GM21367 (cell line): Measurements from ENCODE around the gene CASKIN2.
"Not testable (repeated sequence)": the region's sequence is repeated elsewhere in the genome, so short reads cannot be mapped to it uniquely, and the experiment has no call there.

ENCODE experiments used
- ATAC-seq: cut with Tn5 transposase; IDR thresholded peaks from one replicate; pipeline ENCODE4 v1.9.1; 2021; ENCODE audit not compliant: unreplicated experiment

CASKIN2 gene

DNA sequence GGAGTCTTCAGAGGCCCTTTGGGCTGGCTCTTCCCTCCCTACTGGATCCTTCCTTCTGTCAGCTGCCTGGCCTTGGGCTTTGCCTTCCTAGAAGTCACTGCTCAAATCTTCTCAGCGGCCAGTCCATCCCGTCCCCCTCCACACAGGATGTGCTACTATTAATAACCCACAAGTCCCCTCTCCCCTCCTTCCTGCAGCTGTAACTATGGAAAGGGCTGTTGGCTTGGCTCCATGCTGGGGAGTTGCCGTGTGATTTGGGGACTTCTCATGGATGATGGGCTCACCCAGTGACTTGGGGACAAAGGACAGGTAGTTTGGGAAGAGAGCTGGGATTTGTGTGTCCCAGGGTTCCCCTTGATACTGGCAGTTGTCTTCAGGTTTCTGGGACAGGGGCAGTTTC lies 39.5 kb downstream of the CASKIN2 start:
- ATAC-seq: no peak

DNA sequence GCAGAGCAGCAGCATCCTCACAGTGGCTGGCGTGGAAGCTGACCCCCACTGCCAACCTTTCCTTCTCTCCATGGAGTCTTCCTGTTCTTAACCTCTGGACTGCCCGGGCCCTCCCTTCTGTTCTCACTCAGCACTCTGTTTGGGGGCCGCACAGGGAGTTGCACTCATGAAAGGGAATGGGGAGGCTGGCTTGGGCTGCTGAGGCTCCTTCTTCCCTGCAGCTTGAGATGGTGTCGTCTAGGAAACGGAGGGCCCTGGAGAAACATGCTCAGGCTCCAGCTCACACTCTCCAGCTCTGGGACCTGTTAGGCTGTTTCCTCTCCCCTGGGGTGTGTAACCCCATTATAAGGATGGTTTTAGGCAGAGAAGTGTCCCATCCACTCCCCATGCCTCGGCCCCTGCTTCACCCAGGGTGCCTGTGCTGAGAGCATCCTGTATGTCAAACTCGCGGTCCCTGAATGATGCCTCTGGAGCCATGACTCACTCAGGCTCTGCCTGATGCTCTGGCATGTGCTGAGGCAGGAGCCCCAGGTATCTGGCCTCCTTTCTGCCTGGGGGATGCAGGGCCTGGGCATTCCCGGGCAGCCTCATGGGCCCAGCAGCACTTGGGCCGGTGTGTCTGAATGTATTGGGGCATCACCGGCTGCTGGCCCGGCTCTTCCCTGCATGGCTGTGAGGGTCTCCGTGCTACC lies 40.0 kb downstream of the CASKIN2 start:
- ATAC-seq: no peak

DNA sequence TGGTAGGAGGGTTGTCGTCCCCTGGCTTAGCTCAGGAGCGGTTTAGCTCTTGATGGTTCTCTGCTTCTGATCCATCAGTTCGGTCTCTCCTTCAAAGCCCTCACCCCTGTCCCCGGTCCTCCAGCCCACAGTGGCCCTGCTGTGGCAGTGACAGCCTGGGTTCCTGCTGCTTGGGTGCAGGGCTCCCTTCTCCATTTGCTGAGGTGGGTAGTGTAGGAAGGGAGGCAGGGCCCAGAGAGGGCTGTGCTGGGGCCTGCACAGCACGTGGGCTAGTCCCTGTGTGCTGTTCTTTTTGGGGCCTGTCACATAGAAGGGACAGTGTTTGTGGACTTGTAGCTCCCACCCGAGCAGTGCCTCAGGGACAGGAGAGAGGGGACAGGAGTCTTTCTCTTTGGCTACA lies 40.6 kb downstream of the CASKIN2 start:
- ATAC-seq: no peak

DNA sequence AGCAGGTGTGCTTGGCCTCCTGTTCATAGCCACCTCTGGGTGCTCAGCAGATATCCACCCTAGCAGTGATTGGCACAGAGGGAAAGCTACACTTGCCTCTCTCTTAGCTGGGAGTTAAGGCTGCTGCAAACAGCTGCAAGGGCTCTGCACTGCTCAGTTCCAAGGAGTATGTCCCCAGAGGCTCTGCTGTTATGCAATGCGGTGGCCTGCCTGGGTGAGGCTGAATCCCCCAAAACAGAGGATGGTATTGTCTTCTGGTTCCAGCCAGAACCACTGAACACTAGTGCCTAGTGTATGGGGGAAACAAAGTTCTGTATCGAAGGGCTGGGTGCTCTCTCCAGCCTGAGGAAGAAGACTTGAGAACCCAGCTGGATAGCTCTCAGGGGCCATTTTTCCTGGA lies 42.1 kb downstream of the CASKIN2 start:
- ATAC-seq: no peak

- no peak for ATAC-seq
Measured at GRCh38 chr17:75472119-75472518, 43.2 kb downstream of the CASKIN2 start.

GRCh38 chr17:75471207-75471606 lies 44.1 kb downstream of the CASKIN2 start:
- ATAC-seq: no peak

- ATAC-seq: no peak
Measured at GRCh38 chr17:75468779-75469373, 46.5 kb downstream of the CASKIN2 start.

DNA sequence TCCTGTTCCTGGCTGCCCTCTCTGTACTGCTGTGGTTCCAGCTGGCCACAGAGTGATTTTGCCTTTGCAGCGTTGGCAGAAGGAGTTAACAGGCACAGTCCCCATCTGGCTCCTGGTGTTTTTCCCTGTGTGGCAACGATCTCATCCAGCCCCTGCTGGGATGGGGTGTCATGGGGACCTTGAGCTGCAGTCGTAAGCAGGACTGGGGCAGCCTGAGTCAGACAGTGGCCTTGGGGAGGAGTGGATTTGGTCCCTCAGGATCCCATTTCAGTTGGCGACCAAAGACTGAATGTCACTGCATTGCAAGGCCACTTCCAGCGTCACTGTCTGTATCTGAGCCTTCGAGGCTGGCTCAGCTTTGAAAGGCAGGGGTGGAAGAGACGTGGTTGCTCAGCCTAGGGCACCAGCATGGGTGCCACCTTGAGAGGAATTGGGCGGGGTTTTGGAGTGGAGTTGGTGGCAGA lies 47.0 kb downstream of the CASKIN2 start:
- ATAC-seq: no peak

DNA sequence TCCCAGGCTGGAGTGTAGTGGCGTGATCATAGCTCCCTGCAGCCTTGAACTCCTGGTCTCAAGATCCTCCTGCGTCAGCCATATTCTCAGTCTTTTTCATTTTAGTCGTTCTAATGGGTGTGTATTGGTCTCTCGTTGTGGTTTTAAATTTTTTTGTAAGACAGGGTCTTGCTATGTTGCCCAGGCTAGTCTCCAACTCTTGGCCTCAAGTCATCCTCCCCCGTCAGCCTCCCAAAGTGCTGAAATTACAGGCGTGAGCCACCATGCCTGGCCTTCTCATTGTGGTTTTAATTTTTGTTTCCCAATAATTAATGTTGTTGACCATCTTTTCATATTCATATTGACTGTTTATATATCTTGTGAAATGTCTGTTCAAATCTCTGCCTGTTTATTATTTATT lies 50.3 kb downstream of the CASKIN2 start:
- no peak for ATAC-seq

GRCh38 chr17:75463603-75464002 lies 51.7 kb downstream of the CASKIN2 start:
- ATAC-seq: no peak

- ATAC-seq: no peak
Measured at GRCh38 chr17:75460295-75460694, 55.0 kb downstream of the CASKIN2 start.

- ATAC-seq: no peak
Measured at GRCh38 chr17:75459590-75460267, 55.6 kb downstream of the CASKIN2 start.

- ATAC-seq: no peak
Measured at GRCh38 chr17:75459246-75459589, 56.1 kb downstream of the CASKIN2 start.

DNA sequence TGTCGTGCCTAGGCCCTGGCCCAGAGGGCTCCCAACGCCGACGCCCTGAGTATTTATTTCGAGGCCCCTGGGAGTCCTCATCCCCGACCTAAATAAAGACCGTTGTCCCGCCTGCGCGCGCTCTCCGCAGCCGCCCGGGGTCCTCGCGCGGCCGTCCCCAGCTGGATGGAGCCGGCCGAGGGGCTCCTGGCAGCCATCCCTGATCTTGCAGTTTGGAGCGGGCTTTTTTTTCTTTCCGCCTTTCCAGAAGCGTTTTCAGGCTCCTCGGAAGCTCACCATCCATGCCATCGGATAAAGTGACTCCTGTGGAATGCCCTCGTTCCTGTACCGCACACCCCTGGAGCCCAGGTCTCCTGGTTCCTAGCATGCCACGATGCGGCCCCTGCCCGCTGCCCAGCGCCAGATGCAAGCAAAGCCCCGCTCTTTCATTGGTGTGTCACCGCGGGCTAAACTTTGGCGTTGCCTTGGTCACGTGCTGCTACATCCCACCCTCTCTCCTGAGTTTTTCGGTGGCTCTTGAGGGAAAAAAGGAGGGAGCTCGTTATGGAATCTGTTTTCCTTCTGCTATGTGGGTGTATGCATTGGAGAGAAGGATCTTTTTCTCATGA lies 58.2 kb downstream of the CASKIN2 start:
- ATAC-seq: no peak

DNA sequence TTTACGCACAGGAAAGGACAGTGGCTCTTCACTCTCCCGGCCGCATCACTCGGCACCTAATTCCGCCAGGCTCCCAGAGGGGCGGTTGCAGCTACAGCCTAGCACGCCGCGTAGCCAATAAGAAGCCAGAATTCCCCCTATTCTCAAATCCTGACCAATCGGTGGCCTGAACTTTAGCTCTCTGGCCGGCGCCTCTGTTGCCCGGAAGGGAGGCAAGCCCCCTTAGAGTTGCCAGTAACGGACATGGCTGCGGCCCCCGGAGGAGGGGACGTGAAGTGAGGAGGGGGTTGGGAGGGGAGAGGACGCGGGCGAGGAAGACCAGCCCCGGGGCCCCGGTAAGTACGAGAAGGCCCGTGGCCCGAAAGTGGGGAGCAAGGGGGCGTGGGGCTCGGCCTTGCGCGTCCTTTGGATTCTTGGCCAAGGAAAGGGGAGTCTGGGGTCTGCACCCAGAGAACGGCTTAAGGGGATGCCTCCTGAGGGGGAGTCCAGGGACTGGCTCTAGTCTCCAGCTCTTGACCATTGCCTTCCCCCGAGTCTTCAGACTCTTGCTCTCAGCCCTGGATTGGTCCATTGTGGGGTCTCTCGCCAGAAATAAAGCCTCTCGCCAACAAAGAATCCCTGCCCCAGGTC lies 58.8 kb downstream of the CASKIN2 start, which contains the start of gene TMEM94:
Gene TMEM94, plus strand, starts transcription at position 219 of the 630 bp plus-strand sequence. CDS start 15,271 bp downstream, outside the sequence.
- peak; percentile 92 for ATAC-seq

DNA sequence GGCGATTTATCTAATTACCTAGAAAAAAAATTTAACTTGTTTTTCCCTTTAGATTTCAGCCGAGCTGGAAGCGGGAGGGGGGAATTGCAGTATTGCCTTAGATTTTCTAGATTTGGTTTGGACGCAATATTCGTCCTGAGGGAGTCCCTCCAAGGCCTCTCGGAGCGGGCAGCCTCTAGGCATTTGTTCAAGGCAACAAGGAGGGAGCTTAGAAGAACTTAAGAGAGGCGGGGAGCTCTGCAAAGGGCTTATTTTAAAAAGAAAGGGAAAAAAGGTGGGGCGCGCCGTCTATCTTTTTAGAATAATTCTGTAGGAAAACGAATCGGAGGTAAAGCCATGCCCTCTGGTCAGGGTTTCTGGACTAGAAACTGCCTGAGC lies 59.3 kb downstream of the CASKIN2 start:
- ATAC-seq: no peak

DNA sequence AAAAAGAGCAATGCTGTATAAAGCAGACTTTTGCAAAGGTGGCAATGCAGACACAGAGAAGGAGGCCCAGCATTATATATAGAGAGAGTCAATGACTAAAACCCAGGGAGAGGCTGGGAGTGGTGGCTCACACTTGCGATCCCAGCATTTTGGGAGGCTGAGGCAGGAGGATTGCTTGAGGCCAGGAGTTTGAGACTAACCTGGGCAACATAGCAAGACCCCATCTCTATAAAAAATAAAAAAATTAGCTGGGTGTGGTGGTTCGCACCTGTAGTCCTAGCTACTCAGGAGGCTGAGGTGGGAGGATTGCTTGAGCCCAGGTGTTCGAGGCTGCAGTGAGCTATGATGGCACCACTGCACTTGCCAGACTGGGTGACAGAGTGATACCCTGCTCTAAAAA lies 60.7 kb downstream of the CASKIN2 start:
- not testable (repeated sequence) for ATAC-seq

GRCh38 chr17:75454193-75454592 lies 61.1 kb downstream of the CASKIN2 start:
- ATAC-seq: no peak

GRCh38 chr17:75450270-75450669 lies 65.1 kb downstream of the CASKIN2 start:
- ATAC-seq: no peak
